WTC11 (cell line): Measurements from ENCODE around the gene ZNF879. TPM values are rescaled to one million over a fixed set of nuclear protein-coding genes. Genes with fewer than 3 reads are reported as not detected.

Experiments
- AFF4 ChIP-seq: sonication (generic); formaldehyde crosslinking; IDR thresholded peaks from 2 replicates; pipeline ENCODE4 v1.8.1; 2023; ENCODE audit warnings: mild to moderate bottlenecking, missing genetic modification reagents, borderline replicate concordance
- E2F1 ChIP-seq: sonication (generic); formaldehyde crosslinking; IDR thresholded peaks from 2 replicates; pipeline ENCODE4 v1.8.0; 2022; ENCODE audit warnings: mild to moderate bottlenecking, missing genetic modification reagents
- FOXP1 ChIP-seq: sonication (generic); formaldehyde crosslinking; IDR thresholded peaks from 2 replicates; pipeline ENCODE4 v1.8.0; 2022; ENCODE audit warnings: missing genetic modification reagents, mild to moderate bottlenecking, moderate library complexity, borderline replicate concordance
- HMGA2 ChIP-seq: fragments of 250-450 bp; sonication (Bioruptor Pico); IDR thresholded peaks from 2 replicates; pipeline ENCODE4 v1.4.0; 2021; ENCODE audit warnings: mild to moderate bottlenecking, moderate library complexity
- IRF1 ChIP-seq: sonication (generic); formaldehyde crosslinking; IDR thresholded peaks from 2 replicates; pipeline ENCODE4 v1.8.0; 2023; ENCODE audit warnings: missing genetic modification reagents
- MYBL2 ChIP-seq: sonication (generic); formaldehyde crosslinking; IDR thresholded peaks from 2 replicates; pipeline ENCODE4 v1.8.1; 2023; ENCODE audit warnings: mild to moderate bottlenecking, moderate library complexity, missing genetic modification reagents
- NFATC4 ChIP-seq: fragments of 250-450 bp; sonication (Bioruptor Pico); IDR thresholded peaks from 2 replicates; pipeline ENCODE4 v1.9.0; 2021; ENCODE audit warnings: mild to moderate bottlenecking
- NFYB ChIP-seq: sonication (generic); formaldehyde crosslinking; conservative IDR thresholded peaks from 2 replicates; pipeline ENCODE4 v1.8.0; 2022; ENCODE audit warnings: low read depth, missing genetic modification reagents
- OVOL2 ChIP-seq: fragments of 250-450 bp; sonication (Bioruptor Pico); IDR thresholded peaks from 2 replicates; pipeline ENCODE4 v1.9.0; 2021; ENCODE audit warnings: mild to moderate bottlenecking, borderline replicate concordance
- PREB ChIP-seq: sonication (generic); formaldehyde crosslinking; IDR thresholded peaks from 2 replicates; pipeline ENCODE4 v1.8.1; 2022; ENCODE audit warnings: mild to moderate bottlenecking, missing genetic modification reagents, moderate library complexity, borderline replicate concordance
- PRRX2 ChIP-seq: fragments of 250-450 bp; sonication (Bioruptor Pico); IDR thresholded peaks from 2 replicates; pipeline ENCODE4 v1.8.0; 2021; ENCODE audit warnings: mild to moderate bottlenecking
- RELA ChIP-seq: sonication (generic); formaldehyde crosslinking; IDR thresholded peaks from 2 replicates; pipeline ENCODE4 v1.8.1; 2022; ENCODE audit warnings: missing genetic modification reagents, mild to moderate bottlenecking, borderline replicate concordance
- RORB ChIP-seq: fragments of 250-450 bp; sonication (Bioruptor Pico); IDR thresholded peaks from 2 replicates; pipeline ENCODE4 v1.9.0; 2021; ENCODE audit warnings: mild to moderate bottlenecking
- USF1 ChIP-seq: sonication (generic); formaldehyde crosslinking; IDR thresholded peaks from 2 replicates; pipeline ENCODE4 v1.8.0; 2022; ENCODE audit warnings: mild to moderate bottlenecking, missing genetic modification reagents
- ZBTB43 ChIP-seq: sonication (generic); formaldehyde crosslinking; IDR thresholded peaks from 2 replicates; pipeline ENCODE4 v1.8.1; 2023; ENCODE audit warnings: mild to moderate bottlenecking, missing genetic modification reagents
- ZNF232 ChIP-seq: sonication (generic); formaldehyde crosslinking; IDR thresholded peaks from 2 replicates; pipeline ENCODE4 v1.8.0; 2022; ENCODE audit warnings: mild to moderate bottlenecking, missing genetic modification reagents
- ZNF396 ChIP-seq: fragments of 250-450 bp; sonication (Bioruptor Pico); IDR thresholded peaks from 2 replicates; pipeline ENCODE4 v1.8.0; 2021; ENCODE audit warnings: mild to moderate bottlenecking, moderate library complexity, borderline replicate concordance
- ZNF671 ChIP-seq: fragments of 250-450 bp; sonication (Bioruptor Pico); IDR thresholded peaks from 2 replicates; pipeline ENCODE4 v1.8.0; 2021; ENCODE audit warnings: mild to moderate bottlenecking
- total RNA-seq: library from RNA; stranded (reverse); gene quantifications from 3 replicates; pipeline ENCODE4 v1.2.3, GENCODE V29; 2021
- TF ChIP-seq, protein P1 (sequence below): sonication (generic); formaldehyde crosslinking; IDR thresholded peaks from 2 replicates; pipeline ENCODE4 v1.8.1; 2022; ENCODE audit warnings: mild to moderate bottlenecking, moderate library complexity, missing genetic modification reagents
- TF ChIP-seq, protein P2 (sequence below): fragments of 200-600 bp; IDR thresholded peaks from 2 replicates; pipeline ENCODE4 v1.8.0; 2022; ENCODE audit warnings: antibody characterized with exemption
- TF ChIP-seq, protein P3 (sequence below): fragments of 250-450 bp; sonication (Bioruptor Pico); conservative IDR thresholded peaks from 2 replicates; pipeline ENCODE4 v1.9.0; 2021; ENCODE audit warnings: mild to moderate bottlenecking
- TF ChIP-seq, protein P4 (sequence below): fragments of 250-450 bp; sonication (Bioruptor Pico); IDR thresholded peaks from 2 replicates; pipeline ENCODE4 v1.9.0; 2021; ENCODE audit warnings: mild to moderate bottlenecking
- TF ChIP-seq, protein P5 (sequence below): sonication (generic); formaldehyde crosslinking; conservative IDR thresholded peaks from 2 replicates; pipeline ENCODE4 v1.8.1; 2022; ENCODE audit warnings: mild to moderate bottlenecking, missing genetic modification reagents

Gene ZNF879
- total RNA-seq, 1 experiment from 2014 or later = 5.2 TPM

GRCh38 chr5:179060116-179061008 is 36.8 kb downstream of the ZNF879 start, which contains the start of gene ZNF354C (continued):
- TF ChIP-seq, protein P1, sequence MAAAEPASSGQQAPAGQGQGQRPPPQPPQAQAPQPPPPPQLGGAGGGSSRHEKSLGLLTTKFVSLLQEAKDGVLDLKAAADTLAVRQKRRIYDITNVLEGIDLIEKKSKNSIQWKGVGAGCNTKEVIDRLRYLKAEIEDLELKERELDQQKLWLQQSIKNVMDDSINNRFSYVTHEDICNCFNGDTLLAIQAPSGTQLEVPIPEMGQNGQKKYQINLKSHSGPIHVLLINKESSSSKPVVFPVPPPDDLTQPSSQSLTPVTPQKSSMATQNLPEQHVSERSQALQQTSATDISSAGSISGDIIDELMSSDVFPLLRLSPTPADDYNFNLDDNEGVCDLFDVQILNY = peak; percentile 99
- peak; percentile 99 for TF ChIP-seq ZNF232 (CRISPR knock-in tag)
- TF ChIP-seq E2F1 (CRISPR knock-in tag) = peak; percentile 98
- TF ChIP-seq MYBL2 (CRISPR knock-in tag) = peak; percentile 98
- no peak for TF ChIP-seq PRRX2 (CRISPR knock-in tag)
- no peak for TF ChIP-seq ZNF396 (CRISPR knock-in tag)
- TF ChIP-seq NFATC4 (CRISPR knock-in tag) = no peak
- TF ChIP-seq, protein P2, sequence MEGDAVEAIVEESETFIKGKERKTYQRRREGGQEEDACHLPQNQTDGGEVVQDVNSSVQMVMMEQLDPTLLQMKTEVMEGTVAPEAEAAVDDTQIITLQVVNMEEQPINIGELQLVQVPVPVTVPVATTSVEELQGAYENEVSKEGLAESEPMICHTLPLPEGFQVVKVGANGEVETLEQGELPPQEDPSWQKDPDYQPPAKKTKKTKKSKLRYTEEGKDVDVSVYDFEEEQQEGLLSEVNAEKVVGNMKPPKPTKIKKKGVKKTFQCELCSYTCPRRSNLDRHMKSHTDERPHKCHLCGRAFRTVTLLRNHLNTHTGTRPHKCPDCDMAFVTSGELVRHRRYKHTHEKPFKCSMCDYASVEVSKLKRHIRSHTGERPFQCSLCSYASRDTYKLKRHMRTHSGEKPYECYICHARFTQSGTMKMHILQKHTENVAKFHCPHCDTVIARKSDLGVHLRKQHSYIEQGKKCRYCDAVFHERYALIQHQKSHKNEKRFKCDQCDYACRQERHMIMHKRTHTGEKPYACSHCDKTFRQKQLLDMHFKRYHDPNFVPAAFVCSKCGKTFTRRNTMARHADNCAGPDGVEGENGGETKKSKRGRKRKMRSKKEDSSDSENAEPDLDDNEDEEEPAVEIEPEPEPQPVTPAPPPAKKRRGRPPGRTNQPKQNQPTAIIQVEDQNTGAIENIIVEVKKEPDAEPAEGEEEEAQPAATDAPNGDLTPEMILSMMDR = no peak
- TF ChIP-seq FOXP1 (CRISPR knock-in tag) = peak; percentile 100
- peak; percentile 73; the same call in 1 of the 2 replicates for TF ChIP-seq PREB (CRISPR knock-in tag)
- TF ChIP-seq HMGA2 (CRISPR knock-in tag) = no peak
- no peak for TF ChIP-seq ZNF671 (CRISPR knock-in tag)
- no peak for TF ChIP-seq RORB (CRISPR knock-in tag)
- TF ChIP-seq ZBTB43 (CRISPR knock-in tag) = peak; percentile 98
- TF ChIP-seq, protein P3, sequence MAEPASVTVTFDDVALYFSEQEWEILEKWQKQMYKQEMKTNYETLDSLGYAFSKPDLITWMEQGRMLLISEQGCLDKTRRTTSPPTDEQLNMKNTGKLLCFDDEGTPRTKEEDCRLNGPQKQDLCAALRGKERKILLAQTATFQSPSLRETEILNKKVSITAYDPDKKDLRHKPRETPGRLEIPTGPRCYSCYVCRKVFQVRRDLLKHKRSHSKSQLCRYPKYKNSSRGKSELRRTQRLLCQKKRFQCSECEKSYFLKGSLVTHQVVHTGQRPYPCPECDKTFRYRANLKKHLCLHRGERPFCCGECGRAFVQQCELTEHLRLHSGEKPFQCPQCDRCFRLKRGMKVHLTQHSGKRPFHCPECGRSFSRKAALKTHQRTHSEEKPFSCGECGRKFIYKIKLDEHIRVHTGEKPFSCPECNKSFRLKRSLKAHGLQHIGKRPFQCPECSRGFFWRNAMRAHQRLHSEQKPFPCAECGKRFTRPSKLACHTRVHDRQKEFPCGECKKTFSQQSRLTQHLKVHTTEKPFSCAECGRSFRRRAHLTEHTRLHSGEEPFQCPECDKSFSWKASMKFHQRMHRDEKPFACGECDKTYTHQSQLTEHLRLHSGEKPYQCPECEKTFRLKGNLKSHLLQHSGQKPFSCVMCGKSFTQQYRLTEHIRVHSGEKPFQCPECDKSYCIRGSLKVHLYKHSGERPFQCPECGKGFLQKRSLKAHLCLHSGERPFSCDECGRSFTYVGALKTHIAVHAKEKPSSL (CRISPR knock-in tag) = no peak
- TF ChIP-seq USF1 (CRISPR knock-in tag) = peak; percentile 78
- peak; percentile 95 for TF ChIP-seq RELA (CRISPR knock-in tag)
- TF ChIP-seq NFYB (CRISPR knock-in tag) = peak; percentile 67
- TF ChIP-seq, protein P4, sequence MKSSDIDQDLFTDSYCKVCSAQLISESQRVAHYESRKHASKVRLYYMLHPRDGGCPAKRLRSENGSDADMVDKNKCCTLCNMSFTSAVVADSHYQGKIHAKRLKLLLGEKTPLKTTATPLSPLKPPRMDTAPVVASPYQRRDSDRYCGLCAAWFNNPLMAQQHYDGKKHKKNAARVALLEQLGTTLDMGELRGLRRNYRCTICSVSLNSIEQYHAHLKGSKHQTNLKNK (CRISPR knock-in tag) = no peak
- TF ChIP-seq, protein P5, sequence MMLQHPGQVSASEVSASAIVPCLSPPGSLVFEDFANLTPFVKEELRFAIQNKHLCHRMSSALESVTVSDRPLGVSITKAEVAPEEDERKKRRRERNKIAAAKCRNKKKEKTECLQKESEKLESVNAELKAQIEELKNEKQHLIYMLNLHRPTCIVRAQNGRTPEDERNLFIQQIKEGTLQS (CRISPR knock-in tag) = peak; percentile 90
- no peak for TF ChIP-seq OVOL2 (CRISPR knock-in tag)
- no peak; the same call in 1 of the 2 replicates for TF ChIP-seq AFF4
- peak; percentile 93 for TF ChIP-seq IRF1 (CRISPR knock-in tag)
